Adrenal gland (tissue), 5 donors: Measurements from ENCODE around the gene SPOP.

Source experiments
- CTCF ChIP-seq, 6 experiments: fragments of 450-650 bp in 4 of 6; fragments of 200-600 bp in 2 of 6; sonication (generic) in 1 of 6; IDR thresholded peaks; 1 replicate in 5 of 6; 2 replicates in 1 of 6; pipeline versions ENCODE4 v1.5.1 to v1.8.0; 2016 to 2021; ENCODE audit warnings: antibody characterized with exemption in 6 of 6, mild to moderate bottlenecking in 2 of 6, moderate library complexity in 1 of 6
- POLR2A ChIP-seq, 2 donors: fragments of 450-650 bp; IDR thresholded peaks; one replicate each; pipeline ENCODE4 v1.6.1; 2017; ENCODE audit warnings: antibody characterized with exemption in 2 of 2, mild to moderate bottlenecking in 2 of 2, moderate library complexity in 1 of 2
- donor health status: DM: no; HTN: no; CAD: no.

- TF ChIP-seq POLR2A (IDR thresholded peaks at IDR 0.05) (no peak), CTCF (IDR thresholded peaks at IDR 0.05) (no peak)
Measured at GRCh38 chr17:49634485-49634860, 43.4 kb downstream of the SPOP start.
